NB4 (cell line): ENCODE measurements around the gene PAXIP1.
A peak's percentile ranks its signal among the peaks of the same experiment; 100 is the strongest.

Source experiments
- DNase-seq: peaks from one replicate; pipeline ENCODE4 v3.0.0; 2010; ENCODE audit warnings: low read depth
- H3K4me3 ChIP-seq: one replicate; pipeline ENCODE4 v1.5.1; 2011; ENCODE audit warnings: mild to moderate bottlenecking, low read depth, low read length, moderate library complexity
- CTCF ChIP-seq: IDR thresholded peaks from one replicate; pipeline ENCODE4 v1.5.1; 2012; ENCODE audit warnings: low read depth, low read length
- MYC ChIP-seq: IDR thresholded peaks from 2 replicates; pipeline ENCODE4 v1.6.1; 2011; ENCODE audit warnings: low read depth, low read length
- POLR2A ChIP-seq: IDR thresholded peaks from 2 replicates; pipeline ENCODE4 v1.6.1; 2011; ENCODE audit warnings: mild to moderate bottlenecking; ENCODE audit not compliant: insufficient read length; ENCODE audit errors: extremely low read depth
- TF ChIP-seq, protein P1 (sequence below): IDR thresholded peaks from 2 replicates; pipeline ENCODE4 v1.6.1; 2011; ENCODE audit warnings: low read depth, low read length

PAXIP1 gene

DNA sequence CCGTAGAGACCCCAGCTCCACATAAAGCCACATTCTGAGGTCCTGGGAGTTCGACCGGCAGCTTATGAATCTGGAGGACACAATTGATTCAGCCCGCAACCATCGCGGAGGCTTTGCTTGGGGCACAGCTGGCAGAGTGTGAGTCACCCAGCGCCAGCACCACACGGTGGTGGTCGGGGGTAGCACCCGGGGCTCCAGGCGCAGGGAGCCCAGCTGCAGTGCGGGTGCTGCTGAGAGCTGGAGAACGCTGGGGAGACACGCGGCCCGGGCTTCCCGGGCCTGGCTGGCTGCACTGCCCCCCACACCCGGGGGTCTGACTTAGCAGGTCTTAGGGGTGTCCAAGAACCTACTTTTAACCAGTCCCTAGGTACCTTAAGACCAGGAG is 87.9 kb downstream of the PAXIP1 start:
- TF ChIP-seq MYC (no peak), POLR2A (no peak), CTCF (peak; percentile 6)
- TF ChIP-seq, protein P1, sequence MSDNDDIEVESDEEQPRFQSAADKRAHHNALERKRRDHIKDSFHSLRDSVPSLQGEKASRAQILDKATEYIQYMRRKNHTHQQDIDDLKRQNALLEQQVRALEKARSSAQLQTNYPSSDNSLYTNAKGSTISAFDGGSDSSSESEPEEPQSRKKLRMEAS: no peak
- H3K4me3 ChIP-seq: no peak overlapping the region
- peak; percentile 40 for DNase-seq

- no peak overlapping the region for H3K4me3 ChIP-seq
- TF ChIP-seq, protein P1: no peak
- no peak for TF ChIP-seq CTCF
- no peak for TF ChIP-seq POLR2A
- TF ChIP-seq MYC: no peak
- no peak for DNase-seq
Measured at GRCh38 chr7:154914308-154914995, 88.5 kb downstream of the PAXIP1 start.

GRCh38 chr7:154913638-154914307 is 89.2 kb downstream of the PAXIP1 start:
- no peak overlapping the region for H3K4me3 ChIP-seq
- TF ChIP-seq, protein P1: 0 out of 2 replicates have a peak, but pooled peaks have one; percentile 9
- TF ChIP-seq CTCF (peak; percentile 94), POLR2A (no peak), MYC (peak; percentile 11; the same call in 1 of the 2 replicates)
- DNase-seq: peak; percentile 73

GRCh38 chr7:154912871-154913637 is 89.9 kb downstream of the PAXIP1 start:
- DNase-seq: no peak
- TF ChIP-seq POLR2A (no peak), MYC (no peak), CTCF (no peak)
- TF ChIP-seq, protein P1: no peak
- no peak overlapping the region for H3K4me3 ChIP-seq

DNA sequence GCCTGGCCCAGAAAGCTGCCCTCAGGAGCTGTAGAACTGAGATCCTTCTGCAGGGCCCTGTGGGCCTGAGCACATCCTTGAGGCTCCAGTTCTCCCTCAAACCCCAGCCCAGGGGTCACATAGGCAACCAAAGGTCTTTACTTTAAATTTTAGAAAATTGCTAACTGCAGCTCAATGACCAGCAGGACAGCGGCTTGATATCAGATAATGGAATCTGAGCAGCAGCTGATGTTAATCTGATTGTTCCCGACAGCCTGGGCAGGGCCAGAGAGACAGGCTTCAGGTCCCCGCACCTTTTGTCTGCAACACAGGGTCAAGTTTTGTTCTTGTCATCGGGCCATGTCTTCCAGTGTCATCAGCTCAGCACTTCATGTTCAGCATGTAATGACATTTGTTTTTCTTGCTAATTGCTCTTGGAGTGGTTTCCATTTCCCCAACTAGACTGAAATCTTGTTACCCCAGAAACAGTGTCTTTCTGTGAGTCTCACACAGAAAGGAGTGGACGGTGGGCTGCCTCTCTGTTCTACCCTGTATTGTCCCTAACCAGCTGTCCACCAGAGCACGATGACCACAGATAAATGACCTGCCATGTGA is 91.0 kb downstream of the PAXIP1 start:
- TF ChIP-seq POLR2A: no peak
- no peak for TF ChIP-seq MYC
- TF ChIP-seq, protein P1: no peak
- no peak for TF ChIP-seq CTCF
- no peak for DNase-seq
- no peak overlapping the region for H3K4me3 ChIP-seq
